ENCODE measurements around the gene CAT. TPM values are rescaled to one million over a fixed set of nuclear protein-coding genes. Genes with fewer than 3 reads are reported as not detected.

The CAT gene
- total RNA-seq, 4 donors from 2014 or later, result 83.0 to 120 (median 107) TPM

DNA sequence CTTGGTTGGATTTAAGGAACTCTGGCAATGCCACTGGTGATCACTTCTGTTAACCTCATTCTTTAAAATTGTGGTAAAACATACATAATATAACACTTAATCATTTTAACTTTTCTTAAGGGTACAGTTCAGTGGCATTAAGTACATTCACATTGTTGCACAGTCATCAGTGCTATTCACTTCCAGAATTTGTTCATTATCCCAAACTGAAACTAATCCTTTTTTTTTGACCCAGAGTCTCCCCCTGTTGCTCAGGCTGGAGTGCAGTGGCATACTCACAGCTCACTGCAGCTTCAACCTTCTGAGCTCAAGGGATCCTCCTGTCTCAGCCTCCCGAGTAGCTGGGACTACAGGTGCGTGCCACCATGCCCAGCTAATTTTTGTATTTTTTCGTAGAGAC is 64.2 kb downstream of the CAT start:
- H3K36me3 ChIP-seq, result no peaks in the 10 kb centered on the region
- intact Hi-C loops (cut with DNase I; ENCODE audit: low total_unique reads), result no loop called here
- peaks cover 0 to 7% of the 10 kb centered on the region in 2 donors for H3K4me1 ChIP-seq
- H3K4me3 ChIP-seq, result no peak overlapping the region
- no peak overlapping the region for H3K27ac ChIP-seq
- H3K9me3 ChIP-seq, result no peaks in the 10 kb centered on the region
- no peak for TF ChIP-seq POLR2A (IDR thresholded peaks at IDR 0.05)
- TF ChIP-seq, protein P1, sequence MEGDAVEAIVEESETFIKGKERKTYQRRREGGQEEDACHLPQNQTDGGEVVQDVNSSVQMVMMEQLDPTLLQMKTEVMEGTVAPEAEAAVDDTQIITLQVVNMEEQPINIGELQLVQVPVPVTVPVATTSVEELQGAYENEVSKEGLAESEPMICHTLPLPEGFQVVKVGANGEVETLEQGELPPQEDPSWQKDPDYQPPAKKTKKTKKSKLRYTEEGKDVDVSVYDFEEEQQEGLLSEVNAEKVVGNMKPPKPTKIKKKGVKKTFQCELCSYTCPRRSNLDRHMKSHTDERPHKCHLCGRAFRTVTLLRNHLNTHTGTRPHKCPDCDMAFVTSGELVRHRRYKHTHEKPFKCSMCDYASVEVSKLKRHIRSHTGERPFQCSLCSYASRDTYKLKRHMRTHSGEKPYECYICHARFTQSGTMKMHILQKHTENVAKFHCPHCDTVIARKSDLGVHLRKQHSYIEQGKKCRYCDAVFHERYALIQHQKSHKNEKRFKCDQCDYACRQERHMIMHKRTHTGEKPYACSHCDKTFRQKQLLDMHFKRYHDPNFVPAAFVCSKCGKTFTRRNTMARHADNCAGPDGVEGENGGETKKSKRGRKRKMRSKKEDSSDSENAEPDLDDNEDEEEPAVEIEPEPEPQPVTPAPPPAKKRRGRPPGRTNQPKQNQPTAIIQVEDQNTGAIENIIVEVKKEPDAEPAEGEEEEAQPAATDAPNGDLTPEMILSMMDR (IDR thresholded peaks at IDR 0.05), result no peak
- no peak for DNase-seq
- no peaks in the 10 kb centered on the region for H3K27me3 ChIP-seq

DNA sequence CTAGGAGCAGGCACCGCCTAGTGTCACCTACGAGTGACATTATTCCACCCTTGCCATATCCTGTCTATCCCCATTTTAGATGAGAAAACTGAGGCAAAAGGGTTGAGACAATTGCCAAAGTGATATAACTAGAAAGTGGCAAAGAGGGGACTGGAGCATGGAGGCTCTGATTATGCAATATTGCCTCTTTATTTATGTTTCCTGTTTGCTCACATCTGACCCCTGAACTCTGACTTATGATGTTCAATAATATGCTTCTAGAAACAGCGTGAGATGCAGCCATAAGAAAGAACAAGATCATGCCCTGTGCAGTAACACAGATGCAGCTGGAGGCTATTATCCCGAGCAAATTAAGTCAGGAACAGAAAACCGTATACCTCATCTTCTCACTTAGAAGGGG is 67.1 kb downstream of the CAT start:
- TF ChIP-seq, protein P1 (IDR thresholded peaks at IDR 0.05), result no peak
- TF ChIP-seq POLR2A (IDR thresholded peaks at IDR 0.05), result no peak
- Histone ChIP-seq H3K4me1 (peaks cover 0 to 7% of the 10 kb centered on the region in 2 donors), H3K27ac (no peak overlapping the region), H3K27me3 (no peaks in the 10 kb centered on the region), H3K4me3 (no peak overlapping the region), H3K9me3 (no peaks in the 10 kb centered on the region), H3K36me3 (no peaks in the 10 kb centered on the region)
- intact Hi-C loops (cut with DNase I; ENCODE audit: low total_unique reads), result no loop called here
- DNase-seq, result no peak

DNA sequence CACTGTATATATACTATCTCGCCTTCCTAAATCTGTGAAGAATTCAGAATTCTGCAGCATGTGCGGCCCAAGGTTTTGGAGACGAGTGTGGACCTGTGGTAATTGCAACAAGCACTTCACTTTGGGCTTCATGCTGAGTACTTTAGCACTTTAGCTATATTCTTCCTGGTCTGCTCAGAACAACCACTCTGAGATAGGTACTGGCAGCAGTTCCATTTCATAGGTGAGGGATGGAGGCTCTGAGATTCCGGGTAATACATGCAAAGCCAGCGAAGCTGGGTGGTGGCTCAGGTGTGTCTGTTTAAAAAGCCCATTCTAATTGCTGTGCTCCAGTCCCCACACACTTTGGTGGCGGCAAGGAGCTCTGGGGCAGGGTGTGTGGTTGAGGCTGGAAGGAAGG is 68.4 kb downstream of the CAT start:
- H3K4me3 ChIP-seq, result no peak overlapping the region
- no peaks in the 10 kb centered on the region for H3K27me3 ChIP-seq
- TF ChIP-seq POLR2A (IDR thresholded peaks at IDR 0.05), result no peak
- TF ChIP-seq, protein P1 (IDR thresholded peaks at IDR 0.05), result no peak
- H3K36me3 ChIP-seq, result no peaks in the 10 kb centered on the region
- peaks cover 0 to under 1% of the 10 kb centered on the region in 2 donors for H3K4me1 ChIP-seq
- DNase-seq, result no peak
- intact Hi-C loops (cut with DNase I; ENCODE audit: low total_unique reads), result no loop called here
- H3K9me3 ChIP-seq, result no peaks in the 10 kb centered on the region
- H3K27ac ChIP-seq, result no peak overlapping the region

DNA sequence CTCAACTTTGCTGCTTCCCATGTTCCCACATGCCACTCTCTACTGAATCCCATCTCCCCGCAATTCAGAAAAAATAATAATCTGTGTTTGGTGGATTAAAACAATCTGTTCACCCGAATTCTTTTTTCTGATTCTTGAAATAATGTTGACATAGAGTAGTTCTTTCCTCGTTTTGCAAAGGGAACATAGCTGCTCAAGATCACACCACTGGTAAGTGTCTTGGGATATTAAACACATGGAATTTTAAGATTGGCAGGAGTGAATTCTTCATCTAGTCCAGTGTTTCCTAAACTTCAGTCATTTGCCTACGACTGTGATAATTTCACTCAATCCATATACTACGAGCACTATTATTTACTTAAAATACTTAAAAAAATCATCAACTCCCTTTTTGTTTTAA is 68.9 kb downstream of the CAT start:
- Histone ChIP-seq H3K9me3 (no peaks in the 10 kb centered on the region), H3K27me3 (no peaks in the 10 kb centered on the region), H3K4me1 (no peaks in the 10 kb centered on the region), H3K36me3 (no peaks in the 10 kb centered on the region), H3K4me3 (no peak overlapping the region), H3K27ac (no peak overlapping the region)
- no peak for DNase-seq
- TF ChIP-seq, protein P1 (IDR thresholded peaks at IDR 0.05), result no peak
- no peak for TF ChIP-seq POLR2A (IDR thresholded peaks at IDR 0.05)
- intact Hi-C loops (cut with DNase I; ENCODE audit: low total_unique reads), result no loop called here

DNA sequence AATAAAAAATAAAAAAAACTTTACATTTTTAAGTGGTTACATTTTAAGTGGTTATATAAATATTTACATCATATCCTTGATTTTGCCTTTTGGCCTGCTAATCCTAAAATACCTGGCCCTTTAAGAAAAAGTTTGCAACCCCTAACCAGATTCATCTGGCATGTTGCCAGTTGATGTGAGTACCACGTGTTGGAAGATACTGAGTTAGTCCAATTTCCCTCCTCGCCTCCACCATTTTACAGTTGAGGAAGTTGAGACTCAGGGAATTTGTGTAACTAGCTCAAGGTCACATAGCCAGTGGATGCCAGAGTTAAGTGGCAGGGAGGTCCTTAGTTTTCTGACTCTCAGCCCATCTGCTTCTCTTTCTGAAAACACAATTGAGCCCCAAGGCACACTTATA is 69.8 kb downstream of the CAT start:
- Histone ChIP-seq H3K4me1 (no peaks in the 10 kb centered on the region), H3K27me3 (no peaks in the 10 kb centered on the region), H3K9me3 (no peaks in the 10 kb centered on the region), H3K27ac (no peak overlapping the region), H3K4me3 (no peak overlapping the region), H3K36me3 (no peaks in the 10 kb centered on the region)
- no peak for DNase-seq
- intact Hi-C loops (cut with DNase I; ENCODE audit: low total_unique reads), result no loop called here
- no peak for TF ChIP-seq POLR2A (IDR thresholded peaks at IDR 0.05)
- TF ChIP-seq, protein P1 (IDR thresholded peaks at IDR 0.05), result no peak

Measured in uterus (tissue), 4 donors.